GM19438 (cell line): ENCODE results near the gene R3HDM2.
A peak's percentile ranks its signal among the peaks of the same experiment; 100 is the strongest.
"Not testable (repeated sequence)": the region's sequence is repeated elsewhere in the genome, so short reads cannot be mapped to it uniquely, and the experiment has no call there.

Source experiments
- ATAC-seq: cut with Tn5 transposase; IDR thresholded peaks from one replicate; pipeline ENCODE4 v1.9.1; 2021; ENCODE audit warnings: low read depth; ENCODE audit not compliant: unreplicated experiment

The R3HDM2 gene

GRCh38 chr12:57454213-57454565, 23.3 kb upstream of the R3HDM2 start:
- ATAC-seq, result no peak

- ATAC-seq, result no peak
Measured at GRCh38 chr12:57452937-57453509, 22.2 kb upstream of the R3HDM2 start.

- no peak for ATAC-seq
Measured at GRCh38 chr12:57452181-57452936, 21.5 kb upstream of the R3HDM2 start.

- ATAC-seq, result no peak
Measured at GRCh38 chr12:57451233-57451778, 20.5 kb upstream of the R3HDM2 start.

GRCh38 chr12:57450057-57450456, 19.2 kb upstream of the R3HDM2 start:
- no peak for ATAC-seq

GRCh38 chr12:57449375-57449774, 18.5 kb upstream of the R3HDM2 start:
- no peak for ATAC-seq

- ATAC-seq, result no peak
Measured at GRCh38 chr12:57448669-57449068, 17.8 kb upstream of the R3HDM2 start.

GRCh38 chr12:57446292-57446960, 15.6 kb upstream of the R3HDM2 start:
- ATAC-seq, result no peak

GRCh38 chr12:57444744-57445143, 13.9 kb upstream of the R3HDM2 start:
- ATAC-seq, result no peak

GRCh38 chr12:57444337-57444736, 13.5 kb upstream of the R3HDM2 start:
- ATAC-seq, result not testable (repeated sequence)

- ATAC-seq, result no peak
Measured at GRCh38 chr12:57441846-57442427, 11.1 kb upstream of the R3HDM2 start.

- ATAC-seq, result not testable (repeated sequence)
Measured at GRCh38 chr12:57441393-57441792, 10.6 kb upstream of the R3HDM2 start.

GRCh38 chr12:57439762-57440266, 9.0 kb upstream of the R3HDM2 start:
- ATAC-seq, result no peak

- ATAC-seq, result no peak
Measured at GRCh38 chr12:57438400-57438799, 7.6 kb upstream of the R3HDM2 start.

GRCh38 chr12:57435293-57435692, 4.5 kb upstream of the R3HDM2 start:
- ATAC-seq, result no peak

- ATAC-seq, result no peak
Measured at GRCh38 chr12:57434517-57435223, 3.8 kb upstream of the R3HDM2 start, which contains the start of gene INHBC. INHBC (plus strand) TSS chr12:57434784; CDS start chr12:57434887, 103 bp downstream.

- ATAC-seq, result no peak
Measured at GRCh38 chr12:57433370-57433769, 2.5 kb upstream of the R3HDM2 start.

- ATAC-seq, result no peak
Measured at GRCh38 chr12:57431654-57432188, 878 bp upstream of the R3HDM2 start.

GRCh38 chr12:57430112-57430930, 522 bp downstream of the R3HDM2 start:
- peak; percentile 51 for ATAC-seq
